H9 (cell line): ENCODE measurements around the gene MIEF2. TPM values are rescaled to one million over a fixed set of nuclear protein-coding genes. Genes with fewer than 3 reads are reported as not detected.

Source experiments
- DNase-seq: peaks from one replicate; pipeline ENCODE4 v3.0.0-alpha.2; 2017
- H2AFZ ChIP-seq: one replicate; pipeline ENCODE4 v1.6.1; 2013; ENCODE audit warnings: mild to moderate bottlenecking, low read length, control low read depth, moderate library complexity
- H2AK5ac ChIP-seq: 2 replicates; pipeline ENCODE4 v1.6.1; 2013; ENCODE audit warnings: low read length, control low read depth, mixed read lengths; ENCODE audit not compliant: insufficient read length
- H2BK120ac ChIP-seq: one replicate; pipeline ENCODE4 v1.6.1; 2013; ENCODE audit warnings: low read depth, mild to moderate bottlenecking, low read length, control low read depth, inconsistent platforms; ENCODE audit not compliant: poor library complexity, severe bottlenecking
- H2BK12ac ChIP-seq: 2 replicates; pipeline ENCODE4 v1.6.1; 2013; ENCODE audit warnings: low read length, control low read depth, mixed read lengths, low read depth; ENCODE audit not compliant: insufficient read length
- H2BK15ac ChIP-seq: 2 replicates; pipeline ENCODE4 v1.6.1; 2013; ENCODE audit warnings: low read depth, low read length, control low read depth
- H2BK20ac ChIP-seq: one replicate; pipeline ENCODE4 v1.6.1; 2013; ENCODE audit warnings: low read depth, mild to moderate bottlenecking, low read length, control low read depth, inconsistent platforms; ENCODE audit not compliant: poor library complexity, severe bottlenecking
- H2BK5ac ChIP-seq: 2 replicates; pipeline ENCODE4 v1.6.1; 2013; ENCODE audit warnings: low read length, control low read depth, mixed read lengths; ENCODE audit not compliant: insufficient read length
- H3K14ac ChIP-seq: 2 replicates; pipeline ENCODE4 v1.6.1; 2013; ENCODE audit warnings: low read length, control low read depth; ENCODE audit not compliant: insufficient read depth
- H3K18ac ChIP-seq: 2 replicates; pipeline ENCODE4 v1.6.1; 2013; ENCODE audit warnings: low read depth, mild to moderate bottlenecking, mixed read lengths, low read length, control low read depth; ENCODE audit not compliant: insufficient read length
- H3K23ac ChIP-seq: 2 replicates; pipeline ENCODE4 v1.6.1; 2013; ENCODE audit warnings: low read length, control low read depth, mixed read lengths, low read depth; ENCODE audit not compliant: insufficient read length
- H3K23me2 ChIP-seq: 2 replicates; pipeline ENCODE4 v1.6.1; 2013; ENCODE audit warnings: low read depth, mild to moderate bottlenecking, mixed read lengths, low read length, control low read depth; ENCODE audit not compliant: insufficient read length, poor library complexity, severe bottlenecking
- H3K27ac ChIP-seq: 2 replicates; pipeline ENCODE4 v1.5.1; 2013; ENCODE audit warnings: low read length, control low read depth, mixed read lengths, low read depth; ENCODE audit not compliant: insufficient read length
- H3K27me3 ChIP-seq: 2 replicates; pipeline ENCODE4 v1.6.1; 2013; ENCODE audit warnings: low read length, control low read depth, inconsistent platforms; ENCODE audit not compliant: insufficient read depth
- H3K4ac ChIP-seq: 2 replicates; pipeline ENCODE4 v1.6.1; 2013; ENCODE audit warnings: low read depth, mild to moderate bottlenecking, control low read depth, inconsistent platforms, low read length, moderate library complexity
- H3K4me1 ChIP-seq: 2 replicates; pipeline ENCODE4 v1.6.1; 2013; ENCODE audit warnings: low read length, control low read depth, inconsistent platforms; ENCODE audit not compliant: insufficient read depth
- H3K4me2 ChIP-seq: 2 replicates; pipeline ENCODE4 v1.6.1; 2013; ENCODE audit warnings: low read length, control low read depth, mixed read lengths; ENCODE audit not compliant: insufficient read length, insufficient read depth
- H3K56ac ChIP-seq: 2 replicates; pipeline ENCODE4 v1.6.1; 2013; ENCODE audit warnings: low read depth, mild to moderate bottlenecking, mixed read lengths, low read length, control low read depth; ENCODE audit not compliant: insufficient read length
- H3K79me1 ChIP-seq: 2 replicates; pipeline ENCODE4 v1.6.1; 2013; ENCODE audit warnings: low read depth, mild to moderate bottlenecking, moderate library complexity, low read length, control low read depth, inconsistent platforms; ENCODE audit not compliant: insufficient read depth, poor library complexity, severe bottlenecking
- H3K79me2 ChIP-seq: 2 replicates; pipeline ENCODE4 v1.6.1; 2013; ENCODE audit warnings: low read length, control low read depth, inconsistent platforms; ENCODE audit not compliant: insufficient read depth
- H3K9ac ChIP-seq: 2 replicates; pipeline ENCODE4 v1.6.1; 2013; ENCODE audit warnings: low read length, control low read depth, mixed read lengths; ENCODE audit not compliant: insufficient read length; ENCODE audit errors: extremely low read depth
- H3K9me3 ChIP-seq: one replicate; pipeline ENCODE4 v1.6.1; 2013; ENCODE audit warnings: low read depth, low read length, inconsistent platforms; ENCODE audit not compliant: control insufficient read depth
- H3T11ph ChIP-seq: one replicate; pipeline ENCODE4 v1.6.1; 2013; ENCODE audit warnings: mild to moderate bottlenecking, low read length, control low read depth, inconsistent platforms
- H4K20me1 ChIP-seq: one replicate; pipeline ENCODE4 v1.6.1; 2013; ENCODE audit not compliant: control insufficient read depth, insufficient read length, insufficient read depth
- H4K5ac ChIP-seq: 2 replicates; pipeline ENCODE4 v1.6.1; 2013; ENCODE audit warnings: low read depth, mild to moderate bottlenecking, mixed read lengths, low read length, control low read depth; ENCODE audit not compliant: insufficient read length
- H4K8ac ChIP-seq: replicated peaks from 2 replicates; pipeline ENCODE4 v1.6.1; 2013; ENCODE audit warnings: low read length, control low read depth, mixed read lengths, low read depth; ENCODE audit not compliant: insufficient read length
- H4K91ac ChIP-seq: 2 replicates; pipeline ENCODE4 v1.6.1; 2013; ENCODE audit warnings: low read depth, mild to moderate bottlenecking, moderate library complexity, mixed read lengths, low read length, control low read depth; ENCODE audit not compliant: insufficient read length
- H3K27ac Mint-ChIP-seq, 3 experiments: 2 replicates in 2 of 3; 3 replicates in 1 of 3; pipeline ENCODE4 v1.8.0; 2020 to 2021; ENCODE audit warnings: mixed read lengths in 3 of 3, mild to moderate bottlenecking in 1 of 3, moderate library complexity in 1 of 3
- H3K27me3 Mint-ChIP-seq: 2 replicates; pipeline ENCODE4 v1.8.0; 2021; ENCODE audit warnings: low read depth, mild to moderate bottlenecking, moderate library complexity, mixed read lengths
- H3K36me3 Mint-ChIP-seq, 3 experiments: 2 replicates in 2 of 3; 3 replicates in 1 of 3; pipeline ENCODE4 v1.8.0; 2020 to 2021; ENCODE audit warnings: low read depth in 3 of 3, mixed read lengths in 3 of 3; ENCODE audit not compliant: insufficient read depth in 1 of 3
- H3K4me1 Mint-ChIP-seq, 2 experiments: 2 replicates each; pipeline ENCODE4 v1.8.0; 2020; ENCODE audit warnings: mixed read lengths in 2 of 2
- H3K4me3 Mint-ChIP-seq, 2 experiments: 2 replicates in 1 of 2; 3 replicates in 1 of 2; pipeline ENCODE4 v1.8.0; 2020 to 2021; ENCODE audit warnings: mild to moderate bottlenecking in 2 of 2, mixed read lengths in 2 of 2, moderate library complexity in 1 of 2
- H3K9me3 Mint-ChIP-seq, 2 experiments: 2 replicates in 1 of 2; 3 replicates in 1 of 2; pipeline ENCODE4 v1.8.0; 2020; ENCODE audit warnings: mild to moderate bottlenecking in 2 of 2, mixed read lengths in 2 of 2, moderate library complexity in 1 of 2
- CTCF ChIP-seq: fragments of 200-600 bp; sonication (generic); conservative IDR thresholded peaks from 3 replicates; pipeline ENCODE4 v1.8.0; 2021; ENCODE audit warnings: antibody characterized with exemption, mild to moderate bottlenecking
- WGBS: extraction: QIAGEN DNeasy Blood & Tissue Kit; methylation state at CpG from one replicate; pipeline ENCODE4 v1.1.7; 2013; ENCODE audit warnings: missing lambda C conversion rate, low lambda C conversion rate, mixed read lengths; ENCODE audit not compliant: insufficient read length; ENCODE audit errors: extremely low coverage; 5-methylcytosine and 5-hydroxymethylcytosine counted together
- total RNA-seq: library from RNA; stranded (reverse); gene quantifications from 2 replicates; pipeline ENCODE4 v1.2.1, GENCODE V29; 2021

MIEF2 gene
- total RNA-seq, 1 experiment from 2014 or later, result 10.3 TPM

GRCh38 chr17:18314059-18314730 lies 53.7 kb downstream of the MIEF2 start:
- H3K9ac ChIP-seq, result peak overlapping the region; percentile 87

More at GRCh38 chr17:18314059-18314730, 53.7 kb downstream of the MIEF2 start:
- Histone ChIP-seq H2BK5ac (no peak overlapping the region), H3K14ac (peak overlapping the region; percentile 59), H4K5ac (no peak overlapping the region), H3K27ac (no peak overlapping the region), H2AK5ac (no peak overlapping the region), H4K91ac (no peak overlapping the region), H3T11ph (no peak overlapping the region), H4K8ac (no peak overlapping the region), H2AFZ (no peak overlapping the region), H2BK20ac (no peak overlapping the region), H4K20me1 (no peaks in the 10 kb centered on the region), H3K79me2 (peaks cover 42% of the 10 kb centered on the region; the same call in 1 of the 2 replicates), H2BK15ac (no peak overlapping the region), H3K27me3 (no peaks in the 10 kb centered on the region), H3K23ac (peak overlapping the region; percentile 69), H3K18ac (peak overlapping the region; percentile 43), H3K4me2 (peak overlapping the region; percentile 100), H3K79me1 (peaks cover 43% of the 10 kb centered on the region), H3K56ac (no peak overlapping the region), H3K4me1 (peaks cover 2% of the 10 kb centered on the region; the same call in 1 of the 2 replicates), H3K23me2 (peaks cover 15% of the 10 kb centered on the region), H3K4ac (no peak overlapping the region), H2BK12ac (no peak overlapping the region), H2BK120ac (no peak overlapping the region), H3K9me3 (no peaks in the 10 kb centered on the region)
- H3K4me1 Mint-ChIP-seq, result peaks cover 42 to 44% of the 10 kb centered on the region in 2 experiments
- WGBS, result no CpG with 5 or more reads among the region's 39 CpGs
- no peaks in the 10 kb centered on the region; a peak in 2 of 5 replicates for H3K9me3 Mint-ChIP-seq
- peak overlapping the region; percentile 98 to 100 for H3K4me3 Mint-ChIP-seq
- H3K27me3 Mint-ChIP-seq, result no peaks in the 10 kb centered on the region
- H3K36me3 Mint-ChIP-seq, result peaks cover 29 to 63% (median 58%) of the 10 kb centered on the region in 3 experiments; a peak in 6 of 7 replicates
- H3K27ac Mint-ChIP-seq, result peak overlapping the region; percentile 47 to 100 (median 100); a peak in 5 of 7 replicates
- no peak for TF ChIP-seq CTCF
- DNase-seq, result no peak
